Muscle layer of duodenum (tissue), 2 donors: ENCODE data around the gene RAVER1.
"Not testable (repeated sequence)": the region's sequence is repeated elsewhere in the genome, so short reads cannot be mapped to it uniquely, and the experiment has no call there.

Experiments used
- H3K27ac ChIP-seq: one replicate; pipeline ENCODE4 v1.7.0; 2013; ENCODE audit warnings: mild to moderate bottlenecking, low read length
- H3K27me3 ChIP-seq: one replicate; pipeline ENCODE4 v1.7.0; 2013; ENCODE audit warnings: low read depth, mild to moderate bottlenecking, control low read depth, low read length
- H3K36me3 ChIP-seq, 2 donors: one replicate each; pipeline ENCODE4 v1.7.0; 2013; ENCODE audit warnings: low read length in 2 of 2, control low read depth in 1 of 2, mild to moderate bottlenecking in 1 of 2; ENCODE audit not compliant: insufficient read depth in 2 of 2, control insufficient read depth in 1 of 2
- H3K4me1 ChIP-seq, 2 donors: one replicate each; pipeline ENCODE4 v1.7.0; 2013; ENCODE audit warnings: low read length in 2 of 2, mild to moderate bottlenecking in 2 of 2, control low read depth in 1 of 2, moderate library complexity in 1 of 2; ENCODE audit not compliant: insufficient read depth in 2 of 2, control insufficient read depth in 1 of 2
- H3K4me3 ChIP-seq, 2 donors: one replicate each; pipeline ENCODE4 v1.7.0; 2013; ENCODE audit warnings: low read length in 2 of 2, low read depth in 1 of 2, mild to moderate bottlenecking in 1 of 2
- H3K9me3 ChIP-seq, 2 donors: one replicate each; pipeline ENCODE4 v1.7.0; 2013; ENCODE audit warnings: low read length in 2 of 2, control low read depth in 1 of 2, mild to moderate bottlenecking in 1 of 2; ENCODE audit not compliant: control insufficient read depth in 1 of 2
- donor health status: healthy.

Gene RAVER1

GRCh38 chr19:10285393-10285792, 47.9 kb downstream of the RAVER1 start:
- Histone ChIP-seq H3K4me1 (peaks cover 4 to 43% of the 10 kb centered on the region in 2 donors), H3K36me3 (peaks cover 17 to 29% of the 10 kb centered on the region in 2 donors), H3K27me3 (peaks cover 25% of the 10 kb centered on the region), H3K9me3 (no peaks in the 10 kb centered on the region), H3K27ac (no peak overlapping the region), H3K4me3 (no peak overlapping the region)

- H3K36me3 ChIP-seq: peaks cover 17 to 29% of the 10 kb centered on the region in 2 donors
These were observed 48.4 kb downstream of the RAVER1 start for GRCh38 chr19:10284960-10285278.

GRCh38 chr19:10284065-10284959, 49.0 kb downstream of the RAVER1 start:
- H3K9me3 ChIP-seq: no peaks in the 10 kb centered on the region
- peaks cover 17 to 29% of the 10 kb centered on the region in 2 donors for H3K36me3 ChIP-seq
- no peak overlapping the region for H3K4me3 ChIP-seq
- H3K27ac ChIP-seq: no peak overlapping the region
- peaks cover 17% of the 10 kb centered on the region for H3K27me3 ChIP-seq
- H3K4me1 ChIP-seq: peaks cover 0 to 33% of the 10 kb centered on the region in 2 donors

More at GRCh38 chr19:10284960-10285278, 48.4 kb downstream of the RAVER1 start:
- H3K4me3 ChIP-seq: no peak overlapping the region
- H3K27me3 ChIP-seq: peaks cover 20% of the 10 kb centered on the region
- peaks cover 0 to 39% of the 10 kb centered on the region in 2 donors for H3K4me1 ChIP-seq
- H3K27ac ChIP-seq: no peak overlapping the region
- no peaks in the 10 kb centered on the region for H3K9me3 ChIP-seq

- no peak overlapping the region for H3K4me3 ChIP-seq
- H3K4me1 ChIP-seq: peaks cover 0 to 24% of the 10 kb centered on the region in 2 donors
- peaks cover 17 to 29% of the 10 kb centered on the region in 2 donors for H3K36me3 ChIP-seq
These were observed 49.8 kb downstream of the RAVER1 start for GRCh38 chr19:10283301-10284064.

GRCh38 chr19:10282043-10282442, 51.3 kb downstream of the RAVER1 start:
- not testable (repeated sequence) for H3K4me3 ChIP-seq, H3K9me3 ChIP-seq, H3K27ac ChIP-seq, H3K27me3 ChIP-seq
- peaks cover 0 to 12% of the 10 kb centered on the region in 2 donors for H3K4me1 ChIP-seq
- H3K36me3 ChIP-seq: peaks cover 20 to 29% of the 10 kb centered on the region in 2 donors

More at GRCh38 chr19:10283301-10284064, 49.8 kb downstream of the RAVER1 start:
- Histone ChIP-seq H3K27me3 (peaks cover 10% of the 10 kb centered on the region), H3K27ac (no peak overlapping the region), H3K9me3 (no peaks in the 10 kb centered on the region)

GRCh38 chr19:10279737-10280442, 53.4 kb downstream of the RAVER1 start:
- Histone ChIP-seq H3K4me3 (no peak overlapping the region), H3K36me3 (peaks cover 10 to 20% of the 10 kb centered on the region in 2 donors), H3K4me1 (no peaks in the 10 kb centered on the region), H3K27me3 (no peaks in the 10 kb centered on the region), H3K9me3 (no peaks in the 10 kb centered on the region), H3K27ac (no peak overlapping the region)

- Histone ChIP-seq H3K27me3 (no peaks in the 10 kb centered on the region), H3K4me1 (no peaks in the 10 kb centered on the region), H3K4me3 (no peak overlapping the region), H3K36me3 (peaks cover 8 to 14% of the 10 kb centered on the region in 2 donors), H3K9me3 (no peaks in the 10 kb centered on the region), H3K27ac (no peak overlapping the region)
These were observed 54.4 kb downstream of the RAVER1 start for GRCh38 chr19:10278935-10279334.

GRCh38 chr19:10277795-10278589, 55.3 kb downstream of the RAVER1 start:
- no peaks in the 10 kb centered on the region for H3K4me1 ChIP-seq
- H3K9me3 ChIP-seq: no peaks in the 10 kb centered on the region
- H3K27ac ChIP-seq: no peak overlapping the region
- H3K36me3 ChIP-seq: peaks cover 3 to 6% of the 10 kb centered on the region in 2 donors
- H3K27me3 ChIP-seq: no peaks in the 10 kb centered on the region
- H3K4me3 ChIP-seq: no peak overlapping the region

GRCh38 chr19:10274589-10274988, 58.7 kb downstream of the RAVER1 start:
- Histone ChIP-seq H3K27me3 (peaks cover 6% of the 10 kb centered on the region), H3K4me3 (no peak overlapping the region), H3K36me3 (peaks cover 3 to 6% of the 10 kb centered on the region in 2 donors), H3K4me1 (peaks cover 0 to 5% of the 10 kb centered on the region in 2 donors), H3K27ac (no peak overlapping the region), H3K9me3 (no peaks in the 10 kb centered on the region)

GRCh38 chr19:10271543-10272086, 61.7 kb downstream of the RAVER1 start:
- Histone ChIP-seq H3K4me1 (peaks cover 0 to 5% of the 10 kb centered on the region in 2 donors), H3K9me3 (no peaks in the 10 kb centered on the region), H3K27me3 (peaks cover 6% of the 10 kb centered on the region), H3K27ac (peak overlapping the region; percentile 77), H3K36me3 (peaks cover 0 to 6% of the 10 kb centered on the region in 2 donors), H3K4me3 (peak overlapping the region; percentile 60 to 62)
